GM12801 (cell line): ENCODE data around the gene RPLP1.

Experiments used
- TF ChIP-seq, protein P1 (sequence below): IDR thresholded peaks from one replicate; pipeline ENCODE4 v1.5.1; 2011; ENCODE audit warnings: control low read depth; ENCODE audit not compliant: insufficient read length; ENCODE audit errors: extremely low read depth

The RPLP1 gene

DNA sequence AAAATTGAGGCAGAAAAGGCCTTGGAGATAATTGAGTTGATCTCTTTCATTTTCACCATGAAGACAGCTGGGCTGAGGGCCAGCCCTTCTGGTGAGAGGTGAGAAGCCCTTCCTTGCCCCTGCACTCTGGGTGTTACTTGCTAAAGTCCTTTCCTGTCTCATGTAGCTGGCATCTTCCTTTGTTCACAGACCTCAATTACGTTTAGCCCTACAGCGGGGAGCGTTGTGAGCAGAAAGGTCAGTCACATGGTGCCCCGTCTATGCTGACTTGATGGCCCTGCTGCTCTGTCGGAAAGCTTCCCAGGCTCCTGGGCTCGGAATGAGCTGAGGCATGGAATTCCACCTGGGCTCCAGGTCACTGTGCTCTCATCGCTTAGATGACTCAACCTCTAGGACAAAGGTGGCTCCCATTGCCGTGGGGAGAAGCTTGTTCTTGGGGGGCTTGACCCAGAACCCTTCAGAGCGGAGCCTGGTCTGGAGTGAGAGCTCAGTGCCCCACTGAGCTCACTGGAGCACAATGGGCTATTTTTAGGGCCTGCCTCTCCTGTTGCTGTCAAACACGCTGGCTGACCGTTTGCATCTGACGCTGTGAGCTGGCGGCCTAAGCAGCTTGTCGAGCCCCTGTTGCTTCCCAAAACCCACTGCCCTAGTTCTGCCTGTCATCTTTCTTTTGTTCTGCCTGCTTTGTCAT lies 47.0 kb downstream of the RPLP1 start:
- TF ChIP-seq, protein P1, sequence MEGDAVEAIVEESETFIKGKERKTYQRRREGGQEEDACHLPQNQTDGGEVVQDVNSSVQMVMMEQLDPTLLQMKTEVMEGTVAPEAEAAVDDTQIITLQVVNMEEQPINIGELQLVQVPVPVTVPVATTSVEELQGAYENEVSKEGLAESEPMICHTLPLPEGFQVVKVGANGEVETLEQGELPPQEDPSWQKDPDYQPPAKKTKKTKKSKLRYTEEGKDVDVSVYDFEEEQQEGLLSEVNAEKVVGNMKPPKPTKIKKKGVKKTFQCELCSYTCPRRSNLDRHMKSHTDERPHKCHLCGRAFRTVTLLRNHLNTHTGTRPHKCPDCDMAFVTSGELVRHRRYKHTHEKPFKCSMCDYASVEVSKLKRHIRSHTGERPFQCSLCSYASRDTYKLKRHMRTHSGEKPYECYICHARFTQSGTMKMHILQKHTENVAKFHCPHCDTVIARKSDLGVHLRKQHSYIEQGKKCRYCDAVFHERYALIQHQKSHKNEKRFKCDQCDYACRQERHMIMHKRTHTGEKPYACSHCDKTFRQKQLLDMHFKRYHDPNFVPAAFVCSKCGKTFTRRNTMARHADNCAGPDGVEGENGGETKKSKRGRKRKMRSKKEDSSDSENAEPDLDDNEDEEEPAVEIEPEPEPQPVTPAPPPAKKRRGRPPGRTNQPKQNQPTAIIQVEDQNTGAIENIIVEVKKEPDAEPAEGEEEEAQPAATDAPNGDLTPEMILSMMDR, result no peak

DNA sequence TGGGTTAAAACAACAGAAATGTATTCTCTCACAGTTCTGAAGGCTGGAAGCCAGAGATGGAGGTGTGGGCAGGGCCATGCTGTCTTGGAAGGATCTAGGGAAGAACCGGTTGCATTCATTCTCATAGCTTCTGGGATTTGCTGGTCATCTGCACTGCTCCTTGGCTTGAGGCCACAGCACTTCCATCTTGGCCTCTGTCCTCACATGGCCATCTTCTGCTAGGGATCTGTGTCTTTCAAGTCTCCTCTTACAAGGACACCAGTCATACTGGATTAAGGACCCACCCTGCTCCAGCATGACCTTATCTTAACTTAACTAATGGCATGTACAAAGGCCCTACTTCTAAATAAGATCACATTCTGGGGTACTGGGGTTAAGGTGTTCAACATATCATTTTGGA lies 47.7 kb downstream of the RPLP1 start:
- TF ChIP-seq, protein P1, result no peak

DNA sequence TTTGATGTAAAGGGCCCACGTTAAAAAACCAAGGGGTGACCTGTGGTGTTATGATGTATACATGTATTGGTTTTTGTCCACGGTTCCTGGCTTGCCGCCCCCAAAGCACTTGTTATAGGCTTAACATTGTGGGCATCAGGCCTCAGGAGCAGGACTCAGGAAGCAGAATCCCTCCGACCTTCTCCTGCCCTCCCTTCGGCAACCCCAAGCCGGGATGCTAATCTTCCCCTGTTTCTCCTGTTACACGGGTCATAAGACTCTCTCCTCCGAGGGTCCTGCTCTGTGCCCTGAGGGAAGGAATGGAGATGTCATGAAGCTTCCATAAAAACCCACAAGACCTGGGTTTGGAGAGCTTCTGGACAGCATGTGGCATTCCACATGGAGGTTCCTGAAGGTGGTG lies 48.8 kb downstream of the RPLP1 start:
- TF ChIP-seq, protein P1, result no peak

DNA sequence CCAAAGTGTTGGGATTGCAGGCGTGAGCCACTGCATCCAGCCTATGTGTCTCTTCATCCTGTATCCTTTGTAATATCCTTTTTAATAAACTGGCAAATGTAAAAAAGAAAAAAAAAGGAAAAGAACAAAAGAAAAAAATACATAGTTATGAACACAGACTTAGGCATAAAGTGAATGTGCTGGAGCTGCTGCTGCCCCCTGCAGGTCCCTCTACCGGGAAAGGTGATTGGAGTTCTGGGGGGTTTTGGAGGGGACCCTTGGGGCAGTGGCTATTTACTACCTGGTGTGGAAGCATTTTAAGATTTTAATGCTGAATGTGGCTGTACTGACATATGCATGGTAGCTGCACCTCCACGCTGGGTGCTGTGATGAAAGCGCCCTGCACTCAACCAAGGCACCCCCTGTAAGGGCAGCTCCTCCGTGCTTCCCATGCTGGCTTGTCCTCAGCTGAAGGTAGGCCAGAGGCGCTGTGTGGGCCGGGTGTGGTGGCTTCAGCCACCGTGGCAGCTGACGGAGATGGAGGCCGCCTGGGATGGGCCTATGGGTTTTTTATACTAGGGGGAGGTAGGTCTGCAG lies 49.9 kb downstream of the RPLP1 start:
- TF ChIP-seq, protein P1, result no peak

DNA sequence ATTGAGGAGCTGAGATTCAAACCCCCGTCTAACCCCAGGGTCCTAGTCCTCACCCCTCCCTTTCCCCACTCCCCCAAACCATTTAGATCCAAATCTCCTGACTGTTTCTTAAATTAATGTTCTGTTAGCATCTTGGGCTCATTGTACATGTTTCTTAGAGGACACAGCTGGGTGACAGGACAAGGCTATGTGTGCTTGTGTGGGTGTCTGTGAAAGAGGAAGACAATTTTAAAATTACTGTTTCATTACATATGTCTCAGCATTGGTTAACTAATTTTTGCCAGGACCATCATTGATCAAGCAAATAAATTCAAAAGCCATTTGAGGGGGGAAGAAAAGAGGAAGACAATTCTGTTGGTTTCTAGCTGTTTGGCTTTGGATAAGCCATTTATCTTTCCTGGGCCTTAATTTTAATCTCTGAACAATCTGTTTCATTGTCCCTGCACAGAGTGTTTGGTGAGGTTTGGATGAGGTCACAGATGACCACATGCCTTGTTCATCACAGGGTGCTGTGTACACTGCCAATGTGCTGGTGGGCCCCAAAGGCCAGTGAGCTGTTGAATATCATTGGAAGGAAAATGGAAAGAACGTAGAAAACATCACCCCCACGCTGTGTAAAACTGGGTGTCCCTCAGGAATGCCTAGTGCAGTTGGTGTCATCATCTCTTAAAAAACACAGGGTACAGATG lies 51.9 kb downstream of the RPLP1 start:
- TF ChIP-seq, protein P1, result no peak
